Measurements from ENCODE around the gene TMEM245.

DNA sequence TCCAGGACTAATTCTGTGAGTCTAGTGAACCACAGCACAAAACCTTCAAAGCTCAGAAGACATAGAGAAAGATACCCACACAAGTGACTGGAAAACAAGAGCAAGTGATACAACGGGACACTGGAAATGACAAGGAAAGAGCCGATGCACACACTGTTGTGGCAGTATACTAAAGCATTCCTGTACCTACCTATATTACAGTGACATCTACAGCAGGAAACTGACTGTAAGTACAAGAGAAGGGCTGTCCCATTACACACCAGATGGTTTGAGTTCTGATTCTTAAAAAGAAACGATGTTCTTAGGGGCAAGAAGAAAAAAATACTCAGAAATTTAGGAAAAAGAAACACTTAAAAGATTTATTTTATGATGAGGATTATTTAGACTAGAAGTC lies 18.5 kb downstream of the TMEM245 start:
- TF ChIP-seq, protein P1, sequence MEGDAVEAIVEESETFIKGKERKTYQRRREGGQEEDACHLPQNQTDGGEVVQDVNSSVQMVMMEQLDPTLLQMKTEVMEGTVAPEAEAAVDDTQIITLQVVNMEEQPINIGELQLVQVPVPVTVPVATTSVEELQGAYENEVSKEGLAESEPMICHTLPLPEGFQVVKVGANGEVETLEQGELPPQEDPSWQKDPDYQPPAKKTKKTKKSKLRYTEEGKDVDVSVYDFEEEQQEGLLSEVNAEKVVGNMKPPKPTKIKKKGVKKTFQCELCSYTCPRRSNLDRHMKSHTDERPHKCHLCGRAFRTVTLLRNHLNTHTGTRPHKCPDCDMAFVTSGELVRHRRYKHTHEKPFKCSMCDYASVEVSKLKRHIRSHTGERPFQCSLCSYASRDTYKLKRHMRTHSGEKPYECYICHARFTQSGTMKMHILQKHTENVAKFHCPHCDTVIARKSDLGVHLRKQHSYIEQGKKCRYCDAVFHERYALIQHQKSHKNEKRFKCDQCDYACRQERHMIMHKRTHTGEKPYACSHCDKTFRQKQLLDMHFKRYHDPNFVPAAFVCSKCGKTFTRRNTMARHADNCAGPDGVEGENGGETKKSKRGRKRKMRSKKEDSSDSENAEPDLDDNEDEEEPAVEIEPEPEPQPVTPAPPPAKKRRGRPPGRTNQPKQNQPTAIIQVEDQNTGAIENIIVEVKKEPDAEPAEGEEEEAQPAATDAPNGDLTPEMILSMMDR (conservative IDR thresholded peaks at IDR 0.05) = no peak
- no peak for TF ChIP-seq ZFX (IDR thresholded peaks at IDR 0.05)

Data from C4-2B (cell line).